Cardiac muscle cell (in vitro differentiated cells and primary cell): ENCODE measurements around the gene FOXF2. TPM values are rescaled to one million over a fixed set of nuclear protein-coding genes. Genes with fewer than 3 reads are reported as not detected.
A peak's percentile ranks its signal among the peaks of the same experiment; 100 is the strongest.

ENCODE experiments used
- DNase-seq, 2 donors: peaks; one replicate each; pipeline versions ENCODE4 v3.0.0 to v3.0.0-alpha.2; 2010 to 2017; ENCODE audit warnings: low read depth in 1 of 2, low spot score in 1 of 2
- H3K27ac ChIP-seq: fragments of 200-600 bp; sonication (generic); 2 replicates; pipeline ENCODE4 v1.5.1; 2016
- H3K27me3 ChIP-seq: fragments of 200-600 bp; sonication (generic); 2 replicates; pipeline ENCODE4 v1.6.0; 2016; ENCODE audit warnings: control low read depth
- H3K36me3 ChIP-seq: fragments of 200-600 bp; sonication (generic); 2 replicates; pipeline ENCODE4 v1.5.1; 2016; ENCODE audit warnings: control low read depth
- H3K4me1 ChIP-seq: fragments of 200-600 bp; sonication (generic); 2 replicates; pipeline ENCODE4 v1.8.1; 2017; ENCODE audit warnings: low read depth, mild to moderate bottlenecking, mixed run types
- H3K4me3 ChIP-seq: fragments of 200-600 bp; sonication (generic); 2 replicates; pipeline ENCODE4 v1.5.1; 2016; ENCODE audit warnings: mild to moderate bottlenecking
- H3K9me3 ChIP-seq: fragments of 200-600 bp; sonication (generic); 2 replicates; pipeline ENCODE4 v1.5.1; 2017; ENCODE audit warnings: low read depth, mild to moderate bottlenecking, control low read depth
- CTCF ChIP-seq: IDR thresholded peaks from 2 replicates; pipeline ENCODE4 v1.5.1; 2012; ENCODE audit warnings: low read depth, mild to moderate bottlenecking, low read length
- polyA plus RNA-seq: library from polyadenylated mRNA; unstranded; fragments of >200 nt; fragmentation: Nextera tagmentation; extraction: Ambion mirVana; gene quantifications from 2 replicates; pipeline ENCODE4 v1.2.1, GENCODE V29; 2016
- total RNA-seq: library from RNA; depleted of rRNA; stranded (reverse); fragments of >200 nt; gene quantifications from 2 replicates; pipeline ENCODE4 v1.2.3, GENCODE V29; 2016

FOXF2 gene
- total and polyA plus RNA-seq, 2 experiments from 2014 or later, result 0.09 to 0.16 TPM

- no peak overlapping the region for H3K4me3 ChIP-seq
- DNase-seq, result no peak
- H3K4me1 ChIP-seq, result peaks cover 4% of the 10 kb centered on the region
- no peak for TF ChIP-seq CTCF
- no peak overlapping the region for H3K27ac ChIP-seq
- H3K27me3 ChIP-seq, result peaks cover 100% of the 10 kb centered on the region
- no peaks in the 10 kb centered on the region for H3K9me3 ChIP-seq
- no peaks in the 10 kb centered on the region for H3K36me3 ChIP-seq
Observed at GRCh38 chr6:1394514-1395463, 5.4 kb downstream of the FOXF2 start.

GRCh38 chr6:1395506-1395905 lies 6.1 kb downstream of the FOXF2 start:
- peaks cover 100% of the 10 kb centered on the region for H3K27me3 ChIP-seq
- no peaks in the 10 kb centered on the region for H3K9me3 ChIP-seq
- no peak for DNase-seq
- no peaks in the 10 kb centered on the region for H3K36me3 ChIP-seq
- TF ChIP-seq CTCF, result no peak
- H3K27ac ChIP-seq, result no peak overlapping the region
- peaks cover 4% of the 10 kb centered on the region for H3K4me1 ChIP-seq
- no peak overlapping the region for H3K4me3 ChIP-seq

GRCh38 chr6:1395941-1396908 lies 6.8 kb downstream of the FOXF2 start:
- DNase-seq, result no peak
- no peak for TF ChIP-seq CTCF
- Histone ChIP-seq H3K27me3 (peaks cover 100% of the 10 kb centered on the region), H3K36me3 (no peaks in the 10 kb centered on the region), H3K9me3 (no peaks in the 10 kb centered on the region), H3K4me3 (no peak overlapping the region), H3K27ac (no peak overlapping the region), H3K4me1 (peaks cover 4% of the 10 kb centered on the region)

DNA sequence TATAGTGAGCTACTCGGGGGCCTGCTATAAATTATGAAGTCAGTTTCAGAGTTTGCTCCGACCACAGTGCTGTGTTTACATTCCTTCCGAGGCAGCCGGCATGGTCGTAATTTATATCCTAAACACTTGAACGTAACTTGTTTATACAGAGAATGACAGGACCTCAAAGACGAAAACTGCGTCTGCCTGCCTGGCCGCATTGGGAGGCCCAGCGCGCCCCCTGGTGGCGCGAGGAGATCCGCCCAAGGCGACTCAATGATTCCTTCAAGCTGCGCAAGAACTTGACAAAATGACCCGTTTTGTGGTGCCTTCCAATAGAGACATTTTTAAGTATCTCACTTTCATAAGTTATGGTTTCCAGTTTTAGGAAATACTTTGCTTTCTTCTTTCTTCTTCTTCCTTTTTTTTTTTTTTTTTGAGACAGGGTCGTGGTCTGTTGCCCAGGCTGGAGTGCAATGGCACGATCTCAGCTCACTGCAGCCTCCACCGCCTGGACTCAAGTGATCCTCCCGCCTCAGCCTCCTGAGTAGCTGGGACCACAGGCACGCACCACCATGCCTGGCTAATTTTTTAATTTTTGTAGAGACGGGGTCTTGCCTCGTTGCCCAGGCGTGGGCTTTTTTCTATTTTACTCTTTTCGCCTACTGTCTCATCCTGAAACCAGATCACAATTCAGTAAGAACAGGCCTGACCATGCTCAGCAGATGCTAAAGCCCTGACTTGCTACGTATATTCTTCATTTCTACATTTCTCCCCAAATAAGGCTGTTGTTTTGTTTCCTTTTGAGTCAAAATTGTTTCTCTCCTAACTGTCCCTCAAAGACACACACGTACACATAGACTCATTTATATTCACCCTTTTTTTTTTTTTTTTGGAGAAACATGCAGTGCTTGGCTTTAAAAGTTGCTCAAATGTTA lies 7.8 kb downstream of the FOXF2 start:
- H3K27ac ChIP-seq, result no peak overlapping the region
- no peak overlapping the region for H3K4me3 ChIP-seq
- peak; percentile 99 for TF ChIP-seq CTCF
- peak; percentile 80 for DNase-seq
- no peaks in the 10 kb centered on the region for H3K9me3 ChIP-seq
- H3K4me1 ChIP-seq, result peaks cover 4% of the 10 kb centered on the region
- peaks cover 99% of the 10 kb centered on the region for H3K27me3 ChIP-seq
- no peaks in the 10 kb centered on the region for H3K36me3 ChIP-seq
